ENCODE results near the gene SLC47A2. TPM values are rescaled to one million over a fixed set of nuclear protein-coding genes. Genes with fewer than 3 reads are reported as not detected.

SLC47A2 gene
- total and polyA plus RNA-seq, 2 of the 13 experiments (the other 11 are each of a cell fraction or from before 2014, with no cell fraction given), result 0.04 TPM; not detected in 1

DNA sequence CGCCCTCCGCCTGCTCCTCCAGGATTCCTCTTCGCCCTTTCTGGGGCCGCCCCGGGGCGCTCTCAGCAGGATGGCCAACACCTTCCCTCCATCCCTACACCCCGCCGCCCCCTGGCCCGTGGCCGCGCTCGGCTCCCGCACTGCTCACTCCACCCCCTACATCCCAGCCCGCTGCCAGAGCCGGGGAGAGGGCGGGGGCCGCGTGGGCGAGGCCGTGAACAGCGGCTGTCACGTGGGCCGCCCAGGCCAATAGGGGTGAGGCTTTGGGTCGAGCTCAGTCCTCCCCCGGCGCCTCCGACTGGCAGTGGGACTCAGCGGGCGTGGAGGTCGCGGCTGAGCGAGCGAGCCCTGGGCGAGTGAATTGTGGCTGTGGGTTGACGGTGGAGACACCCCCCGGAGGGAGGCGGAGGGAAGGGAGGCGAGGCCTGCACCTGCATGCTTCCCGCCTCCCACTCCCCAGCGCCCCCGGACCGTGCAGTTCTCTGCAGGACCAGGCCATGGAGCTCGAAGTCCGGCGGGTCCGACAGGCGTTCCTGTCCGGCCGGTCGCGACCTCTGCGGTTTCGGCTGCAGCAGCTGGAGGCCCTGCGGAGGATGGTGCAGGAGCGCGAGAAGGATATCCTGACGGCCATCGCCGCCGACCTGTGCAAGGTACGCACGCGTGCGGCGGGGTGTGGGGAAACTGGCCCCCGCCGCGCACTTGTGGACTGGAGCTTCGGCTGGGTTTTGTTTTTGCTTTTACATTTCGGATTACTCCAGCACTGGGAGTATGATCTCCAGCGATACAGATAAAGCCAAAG is 67.7 kb downstream of the SLC47A2 start, which contains the start of gene ALDH3A2 (continued):
- no peak for TF ChIP-seq MAFK (conservative IDR thresholded peaks at IDR 0.05 in 1 of 2, IDR thresholded peaks at IDR 0.05 in 1 of 2; ENCODE audit: low read length in 2 of 2)
- no peak for TF ChIP-seq PTBP1 (IDR thresholded peaks at IDR 0.05; ENCODE audit: low read depth, low read length, poor library complexity, severe bottlenecking)
- no peak for TF ChIP-seq TBP (CRISPR knock-in tag; IDR thresholded peaks at IDR 0.05)
- TF ChIP-seq ZNF552 (CRISPR knock-in tag; IDR thresholded peaks at IDR 0.05; ENCODE audit: borderline replicate concordance), result peak; percentile 27; the same call in 1 of the 2 replicates
- peak; percentile 96 for TF ChIP-seq CBX1 (IDR thresholded peaks at IDR 0.05; ENCODE audit: low read depth)
- peak; percentile 94; the same call in 1 of the 2 replicates for TF ChIP-seq ZNF331 (CRISPR knock-in tag; IDR thresholded peaks at IDR 0.05)
- 0 out of 2 replicates have a peak, but pooled peaks have one; percentile 67 for TF ChIP-seq HOXA7 (CRISPR knock-in tag; IDR thresholded peaks at IDR 0.05)
- TF ChIP-seq ZNF138 (CRISPR knock-in tag; IDR thresholded peaks at IDR 0.05; ENCODE audit: low read depth), result peak; percentile 36; the same call in 1 of the 2 replicates
- peak; percentile 66 for TF ChIP-seq ZNF777 (CRISPR knock-in tag; IDR thresholded peaks at IDR 0.05)
- TF ChIP-seq, protein P1, sequence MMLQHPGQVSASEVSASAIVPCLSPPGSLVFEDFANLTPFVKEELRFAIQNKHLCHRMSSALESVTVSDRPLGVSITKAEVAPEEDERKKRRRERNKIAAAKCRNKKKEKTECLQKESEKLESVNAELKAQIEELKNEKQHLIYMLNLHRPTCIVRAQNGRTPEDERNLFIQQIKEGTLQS (CRISPR knock-in tag; IDR thresholded peaks at IDR 0.05), result peak; percentile 63
- TF ChIP-seq THYN1 (CRISPR knock-in tag; IDR thresholded peaks at IDR 0.05; ENCODE audit: borderline replicate concordance, low read depth), result no peak
- TF ChIP-seq FOXC1 (CRISPR knock-in tag; IDR thresholded peaks at IDR 0.05; ENCODE audit: borderline replicate concordance), result peak; percentile 99
- TF ChIP-seq, protein P2, sequence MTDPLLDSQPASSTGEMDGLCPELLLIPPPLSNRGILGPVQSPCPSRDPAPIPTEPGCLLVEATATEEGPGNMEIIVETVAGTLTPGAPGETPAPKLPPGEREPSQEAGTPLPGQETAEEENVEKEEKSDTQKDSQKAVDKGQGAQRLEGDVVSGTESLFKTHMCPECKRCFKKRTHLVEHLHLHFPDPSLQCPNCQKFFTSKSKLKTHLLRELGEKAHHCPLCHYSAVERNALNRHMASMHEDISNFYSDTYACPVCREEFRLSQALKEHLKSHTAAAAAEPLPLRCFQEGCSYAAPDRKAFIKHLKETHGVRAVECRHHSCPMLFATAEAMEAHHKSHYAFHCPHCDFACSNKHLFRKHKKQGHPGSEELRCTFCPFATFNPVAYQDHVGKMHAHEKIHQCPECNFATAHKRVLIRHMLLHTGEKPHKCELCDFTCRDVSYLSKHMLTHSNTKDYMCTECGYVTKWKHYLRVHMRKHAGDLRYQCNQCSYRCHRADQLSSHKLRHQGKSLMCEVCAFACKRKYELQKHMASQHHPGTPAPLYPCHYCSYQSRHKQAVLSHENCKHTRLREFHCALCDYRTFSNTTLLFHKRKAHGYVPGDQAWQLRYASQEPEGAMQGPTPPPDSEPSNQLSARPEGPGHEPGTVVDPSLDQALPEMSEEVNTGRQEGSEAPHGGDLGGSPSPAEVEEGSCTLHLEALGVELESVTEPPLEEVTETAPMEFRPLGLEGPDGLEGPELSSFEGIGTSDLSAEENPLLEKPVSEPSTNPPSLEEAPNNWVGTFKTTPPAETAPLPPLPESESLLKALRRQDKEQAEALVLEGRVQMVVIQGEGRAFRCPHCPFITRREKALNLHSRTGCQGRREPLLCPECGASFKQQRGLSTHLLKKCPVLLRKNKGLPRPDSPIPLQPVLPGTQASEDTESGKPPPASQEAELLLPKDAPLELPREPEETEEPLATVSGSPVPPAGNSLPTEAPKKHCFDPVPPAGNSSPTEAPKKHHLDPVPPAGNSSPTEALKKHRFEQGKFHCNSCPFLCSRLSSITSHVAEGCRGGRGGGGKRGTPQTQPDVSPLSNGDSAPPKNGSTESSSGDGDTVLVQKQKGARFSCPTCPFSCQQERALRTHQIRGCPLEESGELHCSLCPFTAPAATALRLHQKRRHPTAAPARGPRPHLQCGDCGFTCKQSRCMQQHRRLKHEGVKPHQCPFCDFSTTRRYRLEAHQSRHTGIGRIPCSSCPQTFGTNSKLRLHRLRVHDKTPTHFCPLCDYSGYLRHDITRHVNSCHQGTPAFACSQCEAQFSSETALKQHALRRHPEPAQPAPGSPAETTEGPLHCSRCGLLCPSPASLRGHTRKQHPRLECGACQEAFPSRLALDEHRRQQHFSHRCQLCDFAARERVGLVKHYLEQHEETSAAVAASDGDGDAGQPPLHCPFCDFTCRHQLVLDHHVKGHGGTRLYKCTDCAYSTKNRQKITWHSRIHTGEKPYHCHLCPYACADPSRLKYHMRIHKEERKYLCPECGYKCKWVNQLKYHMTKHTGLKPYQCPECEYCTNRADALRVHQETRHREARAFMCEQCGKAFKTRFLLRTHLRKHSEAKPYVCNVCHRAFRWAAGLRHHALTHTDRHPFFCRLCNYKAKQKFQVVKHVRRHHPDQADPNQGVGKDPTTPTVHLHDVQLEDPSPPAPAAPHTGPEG (CRISPR knock-in tag; IDR thresholded peaks at IDR 0.05), result peak; percentile 96
- TF ChIP-seq ZNF33A (CRISPR knock-in tag; IDR thresholded peaks at IDR 0.05; ENCODE audit: borderline replicate concordance), result no peak
- TF ChIP-seq, protein P3, sequence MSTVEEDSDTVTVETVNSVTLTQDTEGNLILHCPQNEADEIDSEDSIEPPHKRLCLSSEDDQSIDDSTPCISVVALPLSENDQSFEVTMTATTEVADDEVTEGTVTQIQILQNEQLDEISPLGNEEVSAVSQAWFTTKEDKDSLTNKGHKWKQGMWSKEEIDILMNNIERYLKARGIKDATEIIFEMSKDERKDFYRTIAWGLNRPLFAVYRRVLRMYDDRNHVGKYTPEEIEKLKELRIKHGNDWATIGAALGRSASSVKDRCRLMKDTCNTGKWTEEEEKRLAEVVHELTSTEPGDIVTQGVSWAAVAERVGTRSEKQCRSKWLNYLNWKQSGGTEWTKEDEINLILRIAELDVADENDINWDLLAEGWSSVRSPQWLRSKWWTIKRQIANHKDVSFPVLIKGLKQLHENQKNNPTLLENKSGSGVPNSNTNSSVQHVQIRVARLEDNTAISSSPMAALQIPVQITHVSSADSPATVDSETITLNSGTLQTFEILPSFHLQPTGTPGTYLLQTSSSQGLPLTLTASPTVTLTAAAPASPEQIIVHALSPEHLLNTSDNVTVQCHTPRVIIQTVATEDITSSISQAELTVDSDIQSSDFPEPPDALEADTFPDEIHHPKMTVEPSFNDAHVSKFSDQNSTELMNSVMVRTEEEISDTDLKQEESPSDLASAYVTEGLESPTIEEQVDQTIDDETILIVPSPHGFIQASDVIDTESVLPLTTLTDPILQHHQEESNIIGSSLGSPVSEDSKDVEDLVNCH (CRISPR knock-in tag; IDR thresholded peaks at IDR 0.05), result no peak; the same call in 1 of the 2 replicates
- TF ChIP-seq ZNF550 (CRISPR knock-in tag; IDR thresholded peaks at IDR 0.05; ENCODE audit: borderline replicate concordance), result 0 out of 2 replicates have a peak, but pooled peaks have one; percentile 95
- TF ChIP-seq ZNF557 (CRISPR knock-in tag; IDR thresholded peaks at IDR 0.05), result peak; percentile 98
- TF ChIP-seq, protein P4, sequence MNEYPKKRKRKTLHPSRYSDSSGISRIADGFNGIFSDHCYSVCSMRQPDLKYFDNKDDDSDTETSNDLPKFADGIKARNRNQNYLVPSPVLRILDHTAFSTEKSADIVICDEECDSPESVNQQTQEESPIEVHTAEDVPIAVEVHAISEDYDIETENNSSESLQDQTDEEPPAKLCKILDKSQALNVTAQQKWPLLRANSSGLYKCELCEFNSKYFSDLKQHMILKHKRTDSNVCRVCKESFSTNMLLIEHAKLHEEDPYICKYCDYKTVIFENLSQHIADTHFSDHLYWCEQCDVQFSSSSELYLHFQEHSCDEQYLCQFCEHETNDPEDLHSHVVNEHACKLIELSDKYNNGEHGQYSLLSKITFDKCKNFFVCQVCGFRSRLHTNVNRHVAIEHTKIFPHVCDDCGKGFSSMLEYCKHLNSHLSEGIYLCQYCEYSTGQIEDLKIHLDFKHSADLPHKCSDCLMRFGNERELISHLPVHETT (CRISPR knock-in tag; conservative IDR thresholded peaks at IDR 0.05), result peak; percentile 88
- peak; percentile 94; the same call in 1 of the 2 replicates for TF ChIP-seq ZNF160 (CRISPR knock-in tag; IDR thresholded peaks at IDR 0.05)
